Measurements from ENCODE around the gene TMX3. TPM values are rescaled to one million over a fixed set of nuclear protein-coding genes. Genes with fewer than 3 reads are reported as not detected.
A peak's percentile ranks its signal among the peaks of the same experiment; 100 is the strongest.

The TMX3 gene
- total RNA-seq, 4 donors from 2014 or later, result 19.1 to 44.0 (median 25.3) TPM

GRCh38 chr18:68679528-68679927, 35.4 kb downstream of the TMX3 start:
- H3K4me1 ChIP-seq, result peaks cover 3% of the 10 kb centered on the region
- no peaks in the 10 kb centered on the region for H3K27me3 ChIP-seq
- H3K4me3 ChIP-seq, result no peak overlapping the region
- DNase-seq (ENCODE audit: low spot score in 2 of 2), result no peak
- WGBS, result 71% methylated on average over 1 of the region's 1 CpG
- no peak for TF ChIP-seq CTCF (IDR thresholded peaks at IDR 0.05)
- TF ChIP-seq POLR2AphosphoS5 (IDR thresholded peaks at IDR 0.05), result no peak
- no peak for TF ChIP-seq POLR2A (IDR thresholded peaks at IDR 0.05)
- TF ChIP-seq EP300 (IDR thresholded peaks at IDR 0.05), result no peak
- H3K36me3 ChIP-seq, result peaks cover 72% of the 10 kb centered on the region
- no peak overlapping the region for H3K27ac ChIP-seq
- H3K9me3 ChIP-seq, result no peaks in the 10 kb centered on the region

GRCh38 chr18:68676913-68677312, 38.0 kb downstream of the TMX3 start:
- Histone ChIP-seq H3K9me3 (no peaks in the 10 kb centered on the region), H3K36me3 (peaks cover 50% of the 10 kb centered on the region), H3K27ac (no peak overlapping the region), H3K4me1 (peaks cover 3% of the 10 kb centered on the region), H3K4me3 (no peak overlapping the region), H3K27me3 (no peaks in the 10 kb centered on the region)
- no peak for TF ChIP-seq EP300 (IDR thresholded peaks at IDR 0.05)
- TF ChIP-seq CTCF (IDR thresholded peaks at IDR 0.05), result no peak
- TF ChIP-seq POLR2AphosphoS5 (IDR thresholded peaks at IDR 0.05), result no peak
- no peak for TF ChIP-seq POLR2A (IDR thresholded peaks at IDR 0.05)
- DNase-seq (ENCODE audit: low spot score in 2 of 2), result no peak
- 68% methylated on average over 2 of the region's 2 CpGs for WGBS

DNA sequence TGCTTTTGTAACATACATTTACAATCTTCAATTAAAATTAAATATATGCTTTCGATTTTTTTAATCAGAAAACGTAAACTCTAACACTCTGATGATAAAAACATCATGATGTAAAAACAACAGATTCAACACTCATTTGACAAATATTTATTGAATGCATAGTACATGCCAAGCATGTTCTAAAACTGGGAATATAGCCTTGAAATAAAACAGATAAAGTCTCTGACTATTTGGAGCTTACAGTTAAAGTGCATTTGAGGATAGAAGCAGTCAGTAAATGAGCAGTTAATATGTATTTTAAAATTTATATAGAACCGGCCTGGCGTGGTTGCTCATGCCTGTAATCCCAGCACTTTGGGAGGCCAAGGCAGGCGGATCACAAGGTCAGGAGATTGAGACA, 47.8 kb downstream of the TMX3 start:
- peak overlapping the region; percentile 17 for H3K27ac ChIP-seq
- no peak for DNase-seq (ENCODE audit: low spot score in 2 of 2)
- no peak overlapping the region for H3K4me3 ChIP-seq
- no peaks in the 10 kb centered on the region for H3K4me1 ChIP-seq
- 67% methylated on average over 5 of the region's 5 CpGs for WGBS
- H3K27me3 ChIP-seq, result no peaks in the 10 kb centered on the region
- no peak for TF ChIP-seq POLR2A (IDR thresholded peaks at IDR 0.05)
- H3K9me3 ChIP-seq, result no peaks in the 10 kb centered on the region
- H3K36me3 ChIP-seq, result no peaks in the 10 kb centered on the region

- no peaks in the 10 kb centered on the region for H3K27me3 ChIP-seq
- no peaks in the 10 kb centered on the region for H3K9me3 ChIP-seq
- no peaks in the 10 kb centered on the region for H3K36me3 ChIP-seq
- no peak for DNase-seq (ENCODE audit: low spot score in 2 of 2)
- TF ChIP-seq POLR2AphosphoS5 (IDR thresholded peaks at IDR 0.05) (no peak), EP300 (IDR thresholded peaks at IDR 0.05) (no peak), CTCF (IDR thresholded peaks at IDR 0.05) (no peak), POLR2A (IDR thresholded peaks at IDR 0.05) (no peak)
- no peak overlapping the region for H3K4me3 ChIP-seq
- H3K27ac ChIP-seq, result peak overlapping the region; percentile 17
- no peaks in the 10 kb centered on the region for H3K4me1 ChIP-seq
These were observed 48.5 kb downstream of the TMX3 start for GRCh38 chr18:68666381-68666780.

GRCh38 chr18:68665628-68666027, 49.3 kb downstream of the TMX3 start:
- no peak for TF ChIP-seq POLR2AphosphoS5 (IDR thresholded peaks at IDR 0.05)
- TF ChIP-seq CTCF (IDR thresholded peaks at IDR 0.05), result no peak
- no peak for TF ChIP-seq EP300 (IDR thresholded peaks at IDR 0.05)
- no peak for TF ChIP-seq POLR2A (IDR thresholded peaks at IDR 0.05)
- H3K9me3 ChIP-seq, result no peaks in the 10 kb centered on the region
- no peak for DNase-seq (ENCODE audit: low spot score in 2 of 2)
- H3K27ac ChIP-seq, result no peak overlapping the region
- H3K36me3 ChIP-seq, result no peaks in the 10 kb centered on the region
- H3K4me1 ChIP-seq, result no peaks in the 10 kb centered on the region
- no peaks in the 10 kb centered on the region for H3K27me3 ChIP-seq
- WGBS, result 83% methylated on average over 1 of the region's 1 CpG
- H3K4me3 ChIP-seq, result no peak overlapping the region

DNA sequence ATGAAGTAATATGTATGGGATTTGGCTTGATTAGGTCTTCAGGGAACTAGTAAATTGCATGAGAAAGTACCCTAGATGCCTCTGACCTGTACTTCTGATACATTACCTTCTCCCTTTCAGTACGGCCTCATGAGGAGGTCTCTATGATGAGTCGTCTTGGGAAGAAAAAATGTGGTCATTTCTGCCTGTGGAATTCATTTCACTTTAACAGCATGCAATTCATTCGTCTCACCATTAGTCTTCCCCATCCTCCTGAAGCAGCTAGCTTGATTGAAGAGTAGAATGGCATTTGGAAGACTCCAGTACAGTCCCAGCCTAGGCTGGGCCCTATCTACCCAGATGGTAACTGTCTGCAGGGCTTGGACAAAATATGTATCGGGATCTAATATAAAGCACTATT, 52.2 kb downstream of the TMX3 start:
- DNase-seq (ENCODE audit: low spot score in 2 of 2), result no peak
- no peak for TF ChIP-seq EP300 (IDR thresholded peaks at IDR 0.05)
- TF ChIP-seq POLR2AphosphoS5 (IDR thresholded peaks at IDR 0.05), result no peak
- Histone ChIP-seq H3K4me3 (no peak overlapping the region), H3K4me1 (no peaks in the 10 kb centered on the region), H3K36me3 (no peaks in the 10 kb centered on the region), H3K9me3 (no peaks in the 10 kb centered on the region), H3K27ac (no peak overlapping the region), H3K27me3 (no peaks in the 10 kb centered on the region)
- WGBS, result 78% methylated on average over 4 of the region's 4 CpGs
